ENCODE data around the gene UBFD1. TPM values are rescaled to one million over a fixed set of nuclear protein-coding genes. Genes with fewer than 3 reads are reported as not detected.

Gene UBFD1
- total and polyA plus RNA-seq, 10 of the 15 experiments (the other 5 are each of a cell fraction or from before 2014, with no cell fraction given), result 7.3 to 48.5 (median 32.1) TPM

- Histone ChIP-seq H3K9me3 (replicated peaks; ENCODE audit: control insufficient read depth, insufficient read depth, low read length) (no peaks in the 10 kb centered on the region), H4K20me1 (ENCODE audit: control insufficient read depth, insufficient read depth) (no peaks in the 10 kb centered on the region), H3K79me2 (ENCODE audit: control insufficient read depth, insufficient read depth, low read length) (no peaks in the 10 kb centered on the region), H3K4me3 (no peak overlapping the region), H3K4me1 (ENCODE audit: control insufficient read depth, insufficient read depth, low read length) (peaks cover 32% of the 10 kb centered on the region), H3K4me2 (ENCODE audit: control insufficient read depth, insufficient read depth) (no peak overlapping the region), H3K9ac (ENCODE audit: control insufficient read depth, insufficient read depth, low read length) (no peak overlapping the region), H3K27me3 (replicated peaks in 1 of 2; ENCODE audit: control insufficient read depth in 2 of 2, insufficient read depth in 2 of 2, low read length in 1 of 2) (no peaks in the 10 kb centered on the region), H3K27ac (ENCODE audit: control insufficient read depth, insufficient read depth) (no peak overlapping the region), H2AFZ (ENCODE audit: control insufficient read depth, low read depth, low read length) (no peak overlapping the region), H3K36me3 (ENCODE audit: control insufficient read depth in 2 of 2, insufficient read depth in 2 of 2, low read length in 1 of 2) (peaks cover 2 to 6% of the 10 kb centered on the region in 2 experiments)
- intact Hi-C loops (cut with micrococcal nuclease; ENCODE audit: unreplicated experiment), result no loop called here
- ATAC-seq (no peak), FAIRE-seq (no peak), DNase-seq (ENCODE audit: low read depth, low spot score) (no peak)
- POLR2A ChIA-PET, result interaction anchor here (0.6 to 1.7 kb wide), 3 partner anchors 10 to 21 kb away, joined by 4 to 5 read pairs (median 5); no protein-coding TSS in a partner anchor
- CTCF ChIA-PET, result interaction anchor here (0.6 kb wide), 1 partner anchor 19 kb away, joined by 3 read pairs; no protein-coding TSS in a partner anchor
- 91% methylated on average over 5 of the region's 5 CpGs for WGBS (ENCODE audit: insufficient coverage, insufficient replicate concordance, low lambda C conversion rate, missing lambda C conversion rate)
- BruUV-seq (replicated peaks), result no TSS peak
- no peak for TF ChIP-seq KAT2A (conservative IDR thresholded peaks at IDR 0.05; ENCODE audit: control insufficient read depth, low read depth, low read length)
- TF ChIP-seq JUNB (IDR thresholded peaks at IDR 0.05), result no peak
- no peak for TF ChIP-seq MEF2A (IDR thresholded peaks at IDR 0.05; ENCODE audit: insufficient read depth, low read depth, low read length)
- no peak for TF ChIP-seq ZBTB40 (IDR thresholded peaks at IDR 0.05; ENCODE audit: borderline replicate concordance)
- no peak for TF ChIP-seq BRCA1 (IDR thresholded peaks at IDR 0.05; ENCODE audit: low read depth, low read length)
- no peak for TF ChIP-seq KDM1A (IDR thresholded peaks at IDR 0.05; ENCODE audit: borderline replicate concordance)
- no peak for TF ChIP-seq HSF1 (IDR thresholded peaks at IDR 0.05; ENCODE audit: low read depth, low read length)
- SMC1A ChIA-PET (ENCODE audit: uncharacterized antibody, unreplicated experiment), result no interaction called here
- in situ Hi-C loops (cut with MboI), result no loop called here
- RAD21 ChIA-PET (ENCODE audit: unreplicated experiment), result no interaction called here
These were observed 41.6 kb upstream of the UBFD1 start for GRCh38 chr16:23515881-23516280.
